DOHH2 (cell line): ENCODE measurements around the gene ZDHHC13.

Source experiments
- H3F3A ChIP-seq: fragments of 200-600 bp; sonication (generic), shearing (Covaris generic); 2 replicates; pipeline ENCODE4 v1.6.0; 2016; ENCODE audit warnings: antibody characterized with exemption, mild to moderate bottlenecking; ENCODE audit not compliant: control insufficient read depth, insufficient read depth
- H3K27ac ChIP-seq: fragments of 200-600 bp; sonication (generic); 2 replicates; pipeline ENCODE4 v1.5.1; 2014; ENCODE audit warnings: low read depth, mild to moderate bottlenecking, low read length, moderate library complexity
- H3K27me3 ChIP-seq: fragments of 200-600 bp; sonication (generic); 2 replicates; pipeline ENCODE4 v1.6.1; 2014; ENCODE audit warnings: mild to moderate bottlenecking, low read length, mixed read lengths; ENCODE audit not compliant: control insufficient read depth
- H3K36me3 ChIP-seq: fragments of 200-600 bp; sonication (generic); 2 replicates; pipeline ENCODE4 v1.6.1; 2014; ENCODE audit warnings: mild to moderate bottlenecking, low read length, moderate library complexity, mixed read lengths; ENCODE audit not compliant: control insufficient read depth
- H3K4me1 ChIP-seq: fragments of 200-600 bp; sonication (generic); 2 replicates; pipeline ENCODE4 v1.6.1; 2014; ENCODE audit warnings: mild to moderate bottlenecking, low read length, mixed read lengths; ENCODE audit not compliant: control insufficient read depth
- H3K4me2 ChIP-seq: fragments of 200-600 bp; sonication (generic); 2 replicates; pipeline ENCODE4 v1.6.0; 2014; ENCODE audit warnings: mild to moderate bottlenecking, low read length, moderate library complexity
- H3K4me3 ChIP-seq: fragments of 200-600 bp; sonication (generic); 2 replicates; pipeline ENCODE4 v1.5.1; 2014; ENCODE audit warnings: mild to moderate bottlenecking, low read length, mixed read lengths
- H3K79me2 ChIP-seq: fragments of 200-600 bp; sonication (generic); 2 replicates; pipeline ENCODE4 v1.6.1; 2014; ENCODE audit warnings: mild to moderate bottlenecking, low read length, mixed read lengths; ENCODE audit not compliant: control insufficient read depth
- H3K9me2 ChIP-seq: fragments of 200-600 bp; sonication (generic); replicated peaks from 2 replicates; pipeline ENCODE4 v1.6.1; 2014; ENCODE audit warnings: mild to moderate bottlenecking, low read length, mixed read lengths; ENCODE audit not compliant: control insufficient read depth
- H3K9me3 ChIP-seq: fragments of 200-600 bp; sonication (generic); 2 replicates; pipeline ENCODE4 v1.6.1; 2014; ENCODE audit warnings: antibody characterized with exemption, low read length, mixed read lengths; ENCODE audit not compliant: control insufficient read depth, insufficient read depth
- H4K20me1 ChIP-seq: fragments of 200-600 bp; sonication (generic); 2 replicates; pipeline ENCODE4 v1.6.0; 2014; ENCODE audit warnings: low read depth, mild to moderate bottlenecking, antibody characterized with exemption, low read length, moderate library complexity; ENCODE audit not compliant: control insufficient read depth, insufficient read depth
- CTCF ChIP-seq: fragments of 200-600 bp; sonication (generic); IDR thresholded peaks from one replicate; pipeline ENCODE4 v1.5.1; 2014; ENCODE audit warnings: antibody characterized with exemption, mild to moderate bottlenecking, low read depth, low read length; ENCODE audit not compliant: poor library complexity, severe bottlenecking
- EZH2phosphoT487 ChIP-seq: fragments of 200-600 bp; sonication (generic); IDR thresholded peaks from 2 replicates; pipeline ENCODE4 v1.6.1; 2017; ENCODE audit warnings: borderline replicate concordance, mild to moderate bottlenecking, antibody characterized with exemption, low read length, moderate library complexity, mixed read lengths

Gene ZDHHC13

GRCh38 chr11:19116971-19117759 is at the start of gene ZDHHC13:
Gene ZDHHC13 (plus strand): TSS chr11:19117168. CDS start chr11:19117250, 82 bp downstream.
- Histone ChIP-seq H3K9me2 (no peaks in the 10 kb centered on the region), H3K36me3 (peaks cover 28% of the 10 kb centered on the region), H3K9me3 (no peaks in the 10 kb centered on the region), H3K4me3 (peak within 1 kb of the TSS; percentile 91), H3K4me1 (peaks cover 22% of the 10 kb centered on the region), H3F3A (no peaks in the 10 kb centered on the region), H4K20me1 (peaks cover 7% of the 10 kb centered on the region; the same call in 1 of the 2 replicates), H3K79me2 (peaks cover 51% of the 10 kb centered on the region), H3K27me3 (no peaks in the 10 kb centered on the region), H3K4me2 (peak within 1 kb of the TSS; percentile 89), H3K27ac (peak within 1 kb of the TSS; percentile 22; the same call in 1 of the 2 replicates)
- no peak for TF ChIP-seq EZH2phosphoT487
- TF ChIP-seq CTCF: peak; percentile 47

- TF ChIP-seq CTCF (peak; percentile 99), EZH2phosphoT487 (no peak)
- Histone ChIP-seq H3K4me1 (no peaks in the 10 kb centered on the region), H4K20me1 (no peaks in the 10 kb centered on the region), H3K36me3 (no peaks in the 10 kb centered on the region), H3K79me2 (no peaks in the 10 kb centered on the region), H3F3A (no peaks in the 10 kb centered on the region), H3K4me2 (peak overlapping the region; percentile 13; the same call in 1 of the 2 replicates), H3K27me3 (0 out of 2 replicates have a peak, but pooled peaks cover 4% of the 10 kb centered on the region), H3K4me3 (no peak overlapping the region), H3K9me3 (no peaks in the 10 kb centered on the region), H3K9me2 (no peaks in the 10 kb centered on the region), H3K27ac (no peak overlapping the region)
Measured at GRCh38 chr11:19071255-19071654, 45.7 kb upstream of the ZDHHC13 start.

GRCh38 chr11:19072464-19072863 is 44.5 kb upstream of the ZDHHC13 start:
- Histone ChIP-seq H3K27ac (no peak overlapping the region), H3K79me2 (no peaks in the 10 kb centered on the region), H3K4me1 (no peaks in the 10 kb centered on the region), H3F3A (no peaks in the 10 kb centered on the region), H4K20me1 (no peaks in the 10 kb centered on the region), H3K9me2 (no peaks in the 10 kb centered on the region), H3K36me3 (no peaks in the 10 kb centered on the region), H3K27me3 (no peaks in the 10 kb centered on the region), H3K4me2 (no peak overlapping the region), H3K9me3 (no peaks in the 10 kb centered on the region), H3K4me3 (no peak overlapping the region)
- no peak for TF ChIP-seq EZH2phosphoT487
- no peak for TF ChIP-seq CTCF
